SJSA1 (cell line): Measurements from ENCODE around the gene ALPK3. TPM values are rescaled to one million over a fixed set of nuclear protein-coding genes. Genes with fewer than 3 reads are reported as not detected.

ENCODE experiments used
- DNase-seq, 2 experiments: peaks; one replicate each; pipeline ENCODE4 v3.0.0-alpha.2; 2015 to 2020; ENCODE audit warnings: low spot score in 2 of 2, low read depth in 1 of 2
- H3K27ac ChIP-seq: fragments of 250-450 bp; sonication (Bioruptor Pico); 2 replicates; pipeline ENCODE4 v1.5.1; 2020; ENCODE audit warnings: mild to moderate bottlenecking, moderate library complexity
- H3K27me3 ChIP-seq: fragments of 250-450 bp; sonication (Bioruptor Pico); replicated peaks from 2 replicates; pipeline ENCODE4 v1.5.1; 2020; ENCODE audit warnings: mild to moderate bottlenecking, moderate library complexity
- H3K36me3 ChIP-seq: fragments of 250-450 bp; sonication (Bioruptor Pico); 2 replicates; pipeline ENCODE4 v1.5.1; 2020; ENCODE audit warnings: mild to moderate bottlenecking
- H3K4me1 ChIP-seq: fragments of 250-450 bp; sonication (Bioruptor Pico); replicated peaks from 2 replicates; pipeline ENCODE4 v1.6.1; 2021; ENCODE audit warnings: mild to moderate bottlenecking
- H3K4me3 ChIP-seq: fragments of 250-450 bp; sonication (Bioruptor Pico); 2 replicates; pipeline ENCODE4 v1.5.1; 2020; ENCODE audit warnings: mild to moderate bottlenecking
- H3K9me3 ChIP-seq: fragments of 250-450 bp; sonication (Bioruptor Pico); replicated peaks from 2 replicates; pipeline ENCODE4 v1.5.1; 2020; ENCODE audit warnings: mild to moderate bottlenecking
- total RNA-seq: library from RNA; depleted of rRNA; stranded (reverse); fragments of >200 nt; shearing (Covaris generic); gene quantifications from 2 replicates; pipeline ENCODE4 v1.2.3, GENCODE V29; 2014

Gene ALPK3
- total RNA-seq, 1 experiment from 2014 or later: 0.03 TPM

DNA sequence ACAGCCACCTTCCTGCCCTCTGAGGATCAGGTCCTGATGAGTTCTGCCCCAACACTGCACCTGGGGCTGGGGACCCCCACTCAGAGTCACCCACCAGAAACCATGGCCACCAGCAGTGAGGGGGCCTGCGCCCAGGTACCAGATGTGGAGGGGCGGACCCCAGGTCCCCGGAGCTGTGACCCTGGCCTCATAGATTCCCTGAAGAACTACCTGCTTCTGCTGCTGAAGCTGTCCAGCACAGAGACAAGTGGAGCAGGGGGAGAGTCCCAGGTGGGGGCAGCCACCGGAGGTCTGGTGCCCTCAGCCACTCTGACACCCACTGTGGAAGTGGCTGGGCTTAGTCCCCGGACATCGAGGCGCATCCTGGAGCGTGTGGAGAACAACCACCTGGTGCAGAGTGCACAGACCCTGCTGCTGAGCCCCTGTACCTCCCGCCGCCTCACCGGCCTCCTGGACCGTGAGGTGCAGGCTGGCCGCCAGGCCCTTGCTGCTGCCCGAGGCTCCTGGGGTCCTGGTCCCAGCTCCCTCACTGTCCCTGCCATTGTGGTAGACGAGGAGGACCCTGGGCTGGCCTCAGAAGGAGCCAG is 40.4 kb downstream of the ALPK3 start:
- no peak overlapping the region for H3K4me3 ChIP-seq
- no peaks in the 10 kb centered on the region for H3K36me3 ChIP-seq
- H3K27me3 ChIP-seq: peaks cover 3% of the 10 kb centered on the region; the same call in 1 of the 2 replicates
- no peak for DNase-seq
- no peak overlapping the region for H3K27ac ChIP-seq
- H3K9me3 ChIP-seq: no peaks in the 10 kb centered on the region
- peaks cover 6% of the 10 kb centered on the region; the same call in 1 of the 2 replicates for H3K4me1 ChIP-seq

DNA sequence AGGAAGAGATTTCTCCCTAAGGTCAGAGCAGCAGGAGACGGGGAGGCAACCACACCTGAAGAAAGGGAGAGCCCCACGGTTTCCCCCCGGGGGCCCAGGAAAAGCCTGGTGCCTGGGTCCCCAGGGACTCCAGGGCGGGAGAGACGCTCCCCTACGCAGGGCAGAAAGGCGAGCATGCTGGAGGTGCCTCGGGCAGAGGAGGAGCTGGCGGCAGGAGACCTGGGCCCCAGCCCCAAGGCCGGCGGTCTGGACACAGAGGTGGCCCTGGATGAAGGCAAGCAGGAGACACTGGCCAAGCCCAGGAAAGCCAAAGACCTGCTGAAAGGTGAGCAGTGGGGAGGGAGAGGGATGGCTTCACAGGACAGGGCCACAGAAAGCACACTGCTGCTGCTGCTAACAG is 41.1 kb downstream of the ALPK3 start:
- H3K9me3 ChIP-seq: no peaks in the 10 kb centered on the region
- DNase-seq: no peak
- peaks cover 6% of the 10 kb centered on the region; the same call in 1 of the 2 replicates for H3K4me1 ChIP-seq
- H3K36me3 ChIP-seq: no peaks in the 10 kb centered on the region
- peaks cover 3% of the 10 kb centered on the region; the same call in 1 of the 2 replicates for H3K27me3 ChIP-seq
- H3K4me3 ChIP-seq: no peak overlapping the region
- H3K27ac ChIP-seq: no peak overlapping the region

DNA sequence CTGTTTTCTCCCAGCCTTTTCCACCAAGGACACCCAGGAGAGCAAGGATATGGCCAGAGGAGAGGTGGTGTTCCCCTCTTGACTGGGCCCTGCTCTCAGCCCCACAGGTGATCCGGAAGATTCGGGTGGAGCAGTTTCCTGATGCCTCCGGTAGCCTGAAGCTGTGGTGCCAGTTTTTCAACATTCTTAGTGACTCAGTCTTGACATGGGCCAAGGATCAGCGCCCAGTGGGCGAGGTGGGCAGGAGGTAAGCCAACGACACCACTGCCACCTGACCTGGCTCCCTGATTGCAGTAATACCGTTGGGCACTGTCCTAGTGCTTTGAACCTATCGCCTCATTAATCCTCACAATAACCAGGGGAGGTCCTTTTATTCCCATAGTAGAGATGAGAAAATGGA is 42.0 kb downstream of the ALPK3 start:
- Histone ChIP-seq H3K27me3 (peaks cover 3% of the 10 kb centered on the region; the same call in 1 of the 2 replicates), H3K4me3 (no peak overlapping the region), H3K9me3 (no peaks in the 10 kb centered on the region), H3K36me3 (no peaks in the 10 kb centered on the region), H3K4me1 (peaks cover 6% of the 10 kb centered on the region; the same call in 1 of the 2 replicates), H3K27ac (no peak overlapping the region)
- no peak for DNase-seq

DNA sequence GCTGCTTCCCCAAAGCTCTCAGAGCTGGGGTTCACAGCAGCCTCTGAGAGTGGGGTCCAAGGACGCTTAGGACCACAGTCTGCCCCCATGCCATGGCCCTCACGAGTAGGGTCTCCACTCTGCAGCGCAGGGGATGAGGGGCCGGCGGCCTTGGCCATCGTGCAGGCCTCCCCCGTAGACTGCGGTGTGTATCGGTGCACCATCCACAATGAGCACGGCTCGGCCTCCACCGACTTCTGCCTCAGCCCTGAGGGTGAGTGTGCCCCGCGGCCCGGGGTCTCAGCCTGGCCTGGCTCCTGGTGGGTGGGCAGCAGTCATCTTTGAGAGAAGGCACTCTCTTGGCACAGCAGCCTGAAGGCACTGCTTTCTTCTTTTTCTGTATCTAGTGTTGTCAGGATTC is 42.5 kb downstream of the ALPK3 start:
- no peaks in the 10 kb centered on the region for H3K36me3 ChIP-seq
- no peak for DNase-seq
- H3K9me3 ChIP-seq: no peaks in the 10 kb centered on the region
- peaks cover 3% of the 10 kb centered on the region; the same call in 1 of the 2 replicates for H3K27me3 ChIP-seq
- H3K4me1 ChIP-seq: peaks cover 6% of the 10 kb centered on the region; the same call in 1 of the 2 replicates
- H3K27ac ChIP-seq: no peak overlapping the region
- no peak overlapping the region for H3K4me3 ChIP-seq

DNA sequence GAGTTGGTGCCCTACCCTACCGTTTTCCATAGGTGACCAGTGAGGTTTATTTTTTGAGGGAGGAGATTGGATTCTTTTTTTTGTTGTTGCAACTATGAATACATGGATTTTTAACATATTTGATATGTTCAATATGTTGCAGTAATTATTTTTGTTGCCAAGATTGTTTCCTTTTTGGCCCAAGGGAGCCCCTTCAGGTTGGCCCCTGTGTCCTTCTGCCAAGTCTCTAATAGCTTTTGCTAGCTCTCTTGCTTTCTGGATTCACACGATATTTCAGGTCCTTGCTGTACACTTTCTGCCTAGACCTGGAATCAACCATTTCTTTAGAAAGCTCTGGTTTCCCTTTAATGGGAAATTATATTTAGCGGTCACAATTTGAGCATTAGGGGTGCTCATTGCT is 44.6 kb downstream of the ALPK3 start:
- H3K27ac ChIP-seq: no peak overlapping the region
- no peaks in the 10 kb centered on the region for H3K9me3 ChIP-seq
- H3K27me3 ChIP-seq: peaks cover 3% of the 10 kb centered on the region
- no peak overlapping the region for H3K4me3 ChIP-seq
- H3K4me1 ChIP-seq: no peaks in the 10 kb centered on the region
- no peak for DNase-seq
- H3K36me3 ChIP-seq: no peaks in the 10 kb centered on the region

DNA sequence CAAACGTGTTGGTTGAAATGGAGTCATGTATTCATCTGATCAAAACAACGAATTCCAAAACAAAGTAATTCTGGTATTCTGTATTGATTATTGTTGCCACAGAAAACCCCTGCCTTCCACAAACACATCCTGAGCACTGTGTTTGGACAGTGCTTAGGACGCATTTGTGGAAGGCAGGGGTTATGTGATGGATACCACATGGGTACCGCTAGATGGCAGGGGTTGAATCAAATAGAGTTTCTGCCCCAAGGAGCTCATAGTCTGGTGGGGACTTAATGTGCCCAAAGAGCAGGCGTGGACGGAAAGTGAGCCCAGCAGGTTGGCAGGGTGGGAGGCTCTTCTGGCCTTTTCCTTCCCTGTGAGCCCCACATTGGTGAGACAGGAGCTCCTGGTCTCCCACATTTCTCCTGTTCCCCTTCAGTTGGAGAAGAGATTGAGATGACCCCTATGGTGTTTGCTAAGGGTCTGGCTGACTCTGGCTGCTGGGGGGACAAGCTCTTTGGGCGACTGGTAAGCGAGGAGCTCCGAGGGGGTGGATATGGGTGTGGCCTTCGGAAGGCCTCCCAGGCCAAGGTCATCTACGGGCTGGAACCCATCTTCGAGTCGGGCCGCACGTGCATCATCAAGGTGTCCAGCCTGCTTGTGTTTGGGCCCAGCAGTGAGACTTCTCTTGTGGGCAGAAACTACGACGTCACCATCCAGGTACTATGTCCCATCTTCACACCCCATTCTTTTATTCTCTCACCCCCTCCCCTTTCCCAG is 45.2 kb downstream of the ALPK3 start:
- Histone ChIP-seq H3K4me1 (no peaks in the 10 kb centered on the region), H3K4me3 (no peak overlapping the region), H3K27me3 (peaks cover 3% of the 10 kb centered on the region), H3K36me3 (no peaks in the 10 kb centered on the region), H3K27ac (no peak overlapping the region), H3K9me3 (no peaks in the 10 kb centered on the region)
- DNase-seq: no peak

DNA sequence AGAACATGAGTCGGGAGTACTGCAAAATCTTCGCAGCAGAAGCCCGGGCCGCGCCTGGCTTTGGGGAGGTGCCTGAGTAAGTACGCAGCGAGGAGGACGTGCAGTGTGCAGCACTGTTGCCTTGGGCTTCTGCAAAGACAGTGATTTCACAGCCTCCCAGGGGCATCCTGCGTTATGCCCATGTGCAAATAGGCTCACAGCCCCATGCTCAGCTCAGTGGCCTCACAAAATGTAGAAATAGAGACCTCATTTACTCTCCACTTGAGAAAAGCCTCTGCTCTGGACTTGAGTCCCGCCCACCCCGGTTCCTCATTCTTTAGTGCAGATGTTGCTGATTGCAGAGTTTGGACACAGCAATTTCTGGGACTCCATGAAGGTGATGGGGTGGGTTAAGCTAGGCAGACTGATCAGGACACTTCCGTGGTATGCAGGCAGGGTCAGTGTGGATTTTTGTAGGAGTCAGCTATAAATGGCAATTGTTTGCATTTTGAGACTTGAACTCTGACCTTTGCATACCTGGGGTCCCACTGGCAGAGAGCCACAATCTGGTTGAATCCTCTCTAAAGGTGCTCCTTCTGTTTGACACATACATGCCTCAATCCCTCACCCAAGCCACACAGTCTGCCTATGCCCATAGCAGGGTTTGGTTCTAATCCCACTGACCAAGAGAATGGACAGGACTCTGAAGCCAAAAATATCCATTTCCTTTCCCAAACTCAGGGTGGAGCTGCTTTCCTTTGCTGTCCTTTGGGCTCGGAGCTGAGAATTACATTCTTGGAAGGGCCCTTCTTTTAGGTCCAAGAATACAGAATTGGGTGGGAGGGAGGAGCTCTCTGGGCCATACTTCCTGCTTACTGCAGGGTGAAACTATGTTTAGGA is 46.6 kb downstream of the ALPK3 start:
- DNase-seq: no peak
- no peak overlapping the region for H3K27ac ChIP-seq
- H3K4me1 ChIP-seq: no peaks in the 10 kb centered on the region
- no peaks in the 10 kb centered on the region for H3K9me3 ChIP-seq
- H3K4me3 ChIP-seq: no peak overlapping the region
- peaks cover 3% of the 10 kb centered on the region for H3K27me3 ChIP-seq
- no peaks in the 10 kb centered on the region for H3K36me3 ChIP-seq

DNA sequence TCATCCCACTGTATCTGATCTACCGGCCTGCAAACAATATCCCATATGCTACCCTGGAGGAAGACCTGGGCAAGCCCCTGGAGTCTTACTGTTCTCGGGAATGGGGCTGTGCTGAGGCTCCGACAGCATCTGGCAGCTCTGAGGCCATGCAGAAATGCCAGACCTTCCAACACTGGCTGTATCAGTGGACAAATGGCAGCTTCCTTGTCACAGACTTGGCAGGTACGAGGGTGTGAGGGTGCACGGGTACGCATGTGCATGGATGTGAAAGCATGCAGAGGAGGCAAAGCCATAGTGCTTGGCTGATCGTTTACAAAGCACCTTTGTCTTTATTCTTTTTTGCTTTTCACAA is 47.3 kb downstream of the ALPK3 start:
- Histone ChIP-seq H3K27ac (no peak overlapping the region), H3K9me3 (no peaks in the 10 kb centered on the region), H3K36me3 (no peaks in the 10 kb centered on the region), H3K4me1 (no peaks in the 10 kb centered on the region), H3K27me3 (peaks cover 3% of the 10 kb centered on the region), H3K4me3 (no peak overlapping the region)
- no peak for DNase-seq

DNA sequence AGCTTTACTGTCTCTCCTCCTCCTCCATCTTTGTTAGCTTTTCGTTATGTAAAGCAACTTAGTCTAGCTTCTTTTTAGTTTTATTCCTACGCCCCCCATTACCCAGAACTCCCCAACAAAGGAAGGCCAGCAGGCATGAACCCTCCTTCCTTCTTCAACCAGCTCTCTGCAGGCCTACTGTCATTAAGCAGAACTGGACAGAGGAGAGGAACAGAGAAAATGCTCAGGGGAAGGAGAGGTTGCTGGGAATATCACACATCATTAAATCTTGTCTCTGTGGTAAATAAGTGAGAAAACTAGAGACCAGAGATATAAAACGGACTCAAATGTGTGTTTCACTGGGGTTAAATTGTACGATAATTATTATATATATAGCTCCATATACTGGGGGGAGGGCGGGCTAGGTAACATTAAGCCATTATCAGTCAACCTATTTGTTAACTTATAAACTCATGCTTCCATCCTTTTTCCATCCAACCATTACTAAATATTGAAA is 48.0 kb downstream of the ALPK3 start:
- Histone ChIP-seq H3K36me3 (no peaks in the 10 kb centered on the region), H3K9me3 (no peaks in the 10 kb centered on the region), H3K4me1 (no peaks in the 10 kb centered on the region), H3K27me3 (peaks cover 3% of the 10 kb centered on the region), H3K27ac (no peak overlapping the region), H3K4me3 (no peak overlapping the region)
- DNase-seq: no peak

DNA sequence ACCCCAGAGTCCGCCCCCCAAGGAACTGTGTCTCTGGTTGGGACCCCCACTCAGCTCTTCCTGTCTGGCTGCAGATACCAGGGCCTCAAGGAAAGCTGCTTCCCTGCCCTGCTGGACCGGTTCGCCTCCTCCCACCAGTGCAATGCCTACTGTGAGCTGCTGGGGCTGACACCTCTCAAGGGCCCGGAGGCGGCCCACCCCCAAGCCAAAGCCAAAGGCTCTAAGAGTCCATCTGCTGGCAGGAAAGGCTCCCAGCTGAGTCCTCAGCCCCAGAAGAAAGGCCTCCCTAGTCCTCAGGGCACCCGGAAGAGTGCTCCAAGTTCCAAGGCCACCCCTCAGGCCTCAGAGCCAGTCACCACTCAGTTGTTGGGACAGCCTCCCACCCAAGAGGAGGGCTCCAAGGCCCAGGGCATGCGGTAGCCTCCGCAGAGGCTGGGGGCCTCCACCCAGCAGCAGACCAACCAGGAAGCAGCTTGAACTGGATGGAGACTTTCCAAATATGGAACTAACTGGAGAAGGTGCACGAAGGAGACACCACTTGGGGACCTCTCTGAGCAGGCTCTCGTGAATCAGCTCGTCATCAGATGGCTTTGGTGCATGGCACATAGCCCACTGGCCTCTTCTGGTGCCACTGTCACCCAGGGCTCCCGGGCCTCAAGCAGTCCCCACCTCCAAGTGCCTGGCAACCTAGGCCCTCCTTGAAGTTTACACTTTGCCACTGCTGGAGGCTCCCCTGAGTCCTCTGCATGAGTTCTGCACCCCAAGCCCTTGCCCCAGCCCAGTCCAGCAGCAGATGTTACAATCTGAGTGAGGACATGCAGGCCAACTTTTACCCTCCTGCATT is 51.1 kb downstream of the ALPK3 start:
- Histone ChIP-seq H3K36me3 (no peaks in the 10 kb centered on the region), H3K4me3 (no peak overlapping the region), H3K9me3 (no peaks in the 10 kb centered on the region), H3K27ac (no peak overlapping the region), H3K4me1 (no peaks in the 10 kb centered on the region), H3K27me3 (no peaks in the 10 kb centered on the region; the same call in 1 of the 2 replicates)
- DNase-seq: no peak

DNA sequence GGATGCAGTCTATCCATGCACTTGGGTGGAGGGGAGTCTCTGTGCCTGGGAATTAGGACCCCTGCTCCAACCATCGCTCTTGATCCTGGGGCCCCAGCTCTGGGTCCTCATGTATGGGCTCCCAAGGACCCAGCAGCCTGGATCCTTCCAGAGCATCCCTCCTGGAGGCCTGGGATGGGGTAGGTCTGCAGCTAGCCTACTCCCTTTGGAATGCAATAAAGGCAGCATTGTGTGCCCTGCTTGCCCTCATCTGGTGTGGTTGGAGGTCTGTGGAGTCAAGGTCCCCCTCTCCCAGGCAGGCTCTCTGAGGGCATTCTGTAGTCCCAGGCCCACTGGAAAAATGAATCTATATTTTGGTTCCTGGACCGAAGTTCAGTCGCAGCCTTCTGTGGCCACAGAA is 52.4 kb downstream of the ALPK3 start:
- H3K4me1 ChIP-seq: no peaks in the 10 kb centered on the region
- H3K27ac ChIP-seq: no peak overlapping the region
- H3K9me3 ChIP-seq: no peaks in the 10 kb centered on the region
- no peak for DNase-seq
- no peak overlapping the region for H3K4me3 ChIP-seq
- H3K36me3 ChIP-seq: no peaks in the 10 kb centered on the region
- no peaks in the 10 kb centered on the region; the same call in 1 of the 2 replicates for H3K27me3 ChIP-seq

DNA sequence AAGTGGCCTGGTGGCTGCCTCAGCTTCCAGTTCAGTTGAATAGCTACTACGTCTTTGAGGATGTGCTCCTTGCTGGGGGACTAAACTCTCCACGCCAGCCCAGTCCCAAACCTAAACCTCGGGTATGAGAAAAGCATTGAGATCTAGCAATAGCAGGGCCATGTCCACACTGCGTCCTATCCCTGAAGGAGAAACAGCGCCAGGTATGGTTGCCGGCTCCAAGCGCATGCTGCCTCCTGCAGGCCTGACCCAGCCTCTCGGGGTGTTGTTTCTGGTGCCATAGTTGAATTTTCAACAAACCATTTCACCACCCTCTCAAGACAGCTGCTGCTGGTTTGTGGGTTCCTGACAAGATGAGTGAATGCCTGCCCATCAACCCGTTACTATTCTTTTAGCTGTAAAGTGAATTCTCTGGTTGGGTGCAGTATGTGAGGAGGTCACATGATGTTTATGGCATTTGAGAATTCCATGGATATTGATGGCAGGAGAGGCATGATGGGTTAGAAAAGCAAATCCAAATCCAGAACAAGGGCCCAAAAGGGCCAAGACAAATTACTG is 54.4 kb downstream of the ALPK3 start:
- Histone ChIP-seq H3K4me3 (no peak overlapping the region), H3K27me3 (no peaks in the 10 kb centered on the region), H3K36me3 (no peaks in the 10 kb centered on the region), H3K9me3 (no peaks in the 10 kb centered on the region), H3K4me1 (no peaks in the 10 kb centered on the region), H3K27ac (no peak overlapping the region)
- DNase-seq: no peak
